ENCODE data around the gene MMEL1.
A peak's percentile ranks its signal among the peaks of the same experiment; 100 is the strongest.

The MMEL1 gene

DNA sequence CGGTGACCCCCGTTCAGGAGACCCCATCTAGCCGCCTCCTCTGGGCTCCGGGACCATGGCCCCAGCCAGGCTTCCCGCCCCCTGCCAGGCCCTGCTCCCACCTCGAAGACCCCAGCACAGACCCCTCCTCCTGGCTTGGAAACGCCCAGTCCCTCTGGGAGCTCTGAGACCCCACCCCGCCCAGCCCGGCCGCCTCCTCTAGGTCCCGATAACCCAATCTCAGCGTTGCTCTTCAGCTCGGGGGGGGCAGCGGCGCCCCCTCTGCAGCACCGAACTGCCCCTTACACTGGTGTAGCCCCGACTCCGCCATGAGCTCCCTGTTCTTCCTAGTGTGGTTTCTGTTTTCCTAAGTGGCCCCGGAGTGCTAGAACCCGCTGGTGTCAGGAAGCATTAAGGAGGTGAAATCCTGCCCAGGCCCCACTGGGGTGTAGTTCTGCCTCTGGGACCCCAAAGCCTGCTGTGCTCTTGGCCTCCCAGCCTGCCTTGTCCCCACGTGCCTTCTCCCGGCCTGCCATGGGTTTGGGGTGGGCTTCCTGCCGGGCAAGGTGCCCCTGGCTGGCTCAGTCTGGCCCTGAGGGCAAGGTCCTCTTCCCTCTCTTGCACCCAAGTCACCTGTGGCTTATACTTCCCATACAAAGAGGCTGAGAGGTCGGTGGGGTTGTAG, 10.7 kb upstream of the MMEL1 start:
- no peak for DNase-seq (ENCODE audit: extremely low read depth in 1 of 2, low read depth in 1 of 2)

DNA sequence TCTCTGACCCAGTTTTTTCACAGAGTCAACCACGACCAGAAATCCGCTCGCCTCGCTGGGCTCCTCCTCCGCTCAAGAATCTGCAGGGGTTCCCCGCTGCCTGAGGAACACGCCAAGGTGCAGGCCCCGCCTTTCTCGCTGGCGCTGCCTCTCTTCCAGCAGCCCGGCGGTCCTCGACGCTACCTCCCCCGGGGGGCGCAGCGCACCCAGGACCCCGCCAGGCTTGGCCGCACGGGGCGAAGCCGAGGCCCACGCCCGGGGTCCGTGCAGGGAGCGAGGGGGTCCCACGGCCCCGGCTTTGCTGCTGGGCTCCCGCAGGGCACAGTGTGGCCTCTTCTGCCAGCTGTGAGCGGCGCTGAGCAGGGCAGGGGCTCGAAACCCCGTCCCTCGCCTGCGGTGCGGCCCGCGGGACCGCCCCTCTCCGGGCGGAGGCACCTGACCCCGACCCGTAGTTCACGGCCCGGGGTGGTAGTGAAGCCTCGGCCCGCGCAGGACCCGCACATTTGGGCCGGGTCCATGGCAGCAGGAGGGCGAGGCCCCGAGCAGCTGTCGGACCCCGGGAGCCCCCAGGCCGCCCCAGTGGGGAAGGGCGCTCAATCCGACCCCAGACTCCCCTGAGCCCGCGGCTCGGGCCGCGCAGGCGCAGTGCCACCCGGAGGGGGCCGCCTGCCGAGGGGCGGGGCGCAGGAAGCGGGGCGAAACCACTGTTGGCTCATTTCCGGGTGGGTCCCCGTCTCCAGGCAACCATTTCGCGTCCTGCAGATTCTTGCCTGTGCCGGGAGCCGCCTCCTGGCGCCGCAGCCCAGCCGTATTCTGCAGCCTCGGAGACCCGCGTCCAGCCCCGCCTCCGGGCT, 10.0 kb upstream of the MMEL1 start:
- peak; percentile 88 to 94 for DNase-seq (ENCODE audit: extremely low read depth in 1 of 2, low read depth in 1 of 2)

DNA sequence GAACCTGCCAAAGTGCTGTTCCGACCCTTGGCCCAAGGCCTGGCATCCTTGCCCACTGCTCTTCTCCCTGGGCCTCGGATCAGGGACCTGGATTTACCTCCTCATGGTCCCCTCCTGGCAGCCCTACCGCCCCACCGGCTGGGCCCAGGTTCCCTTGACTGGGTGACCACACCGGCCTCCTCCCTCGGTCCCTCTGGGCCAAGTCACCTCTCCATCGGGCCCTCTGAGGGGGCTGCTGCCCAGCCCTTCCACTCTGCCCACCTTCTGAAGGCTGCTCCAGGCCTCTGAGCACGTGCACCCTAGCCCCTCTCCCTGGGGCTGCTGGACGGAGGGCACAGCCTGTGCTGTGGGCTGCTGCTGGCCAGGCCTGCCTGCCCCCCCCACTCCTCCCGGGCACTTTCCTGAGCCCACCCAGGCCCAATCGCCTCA, 9.3 kb upstream of the MMEL1 start:
- DNase-seq (ENCODE audit: extremely low read depth in 1 of 2, low read depth in 1 of 2): no peak

DNA sequence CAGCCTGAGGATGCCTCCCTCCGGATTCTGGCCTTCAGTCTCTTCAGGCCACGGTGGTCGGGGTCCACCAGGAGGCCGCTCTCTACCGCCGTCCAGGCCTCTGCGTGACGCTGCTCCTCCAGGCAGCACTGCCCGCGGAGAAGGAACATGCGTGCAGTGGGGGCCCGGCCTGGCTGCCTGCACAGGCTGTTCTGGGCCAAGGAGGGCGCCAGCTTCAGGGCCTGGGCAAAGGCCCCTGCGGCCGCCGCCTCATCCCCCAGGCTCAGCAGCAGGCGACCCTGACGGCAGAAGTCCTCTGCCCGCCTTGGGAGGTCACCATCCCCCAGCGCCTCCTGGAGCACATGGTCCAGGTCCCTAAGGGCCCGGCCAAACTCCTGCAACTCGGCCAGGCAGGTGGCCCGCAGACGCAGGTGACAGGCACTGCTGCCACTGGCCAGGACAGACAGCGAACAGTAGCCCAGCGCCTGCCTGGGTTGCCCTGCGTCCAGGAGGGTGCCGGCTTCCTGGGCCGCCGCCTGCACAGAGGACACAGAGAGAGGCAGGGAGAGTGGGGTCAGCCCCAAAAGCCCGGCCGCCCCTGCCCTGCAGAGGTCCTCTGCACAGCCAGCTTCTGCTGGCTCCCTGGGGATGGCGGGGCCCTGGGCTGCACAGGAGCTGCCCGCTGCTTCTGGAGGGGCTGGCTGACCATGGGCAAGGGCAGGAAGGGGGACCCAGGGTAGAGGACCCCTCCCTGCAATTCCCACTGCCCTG, 8.7 kb upstream of the MMEL1 start:
- no peak for DNase-seq (ENCODE audit: extremely low read depth in 1 of 2, low read depth in 1 of 2)

DNA sequence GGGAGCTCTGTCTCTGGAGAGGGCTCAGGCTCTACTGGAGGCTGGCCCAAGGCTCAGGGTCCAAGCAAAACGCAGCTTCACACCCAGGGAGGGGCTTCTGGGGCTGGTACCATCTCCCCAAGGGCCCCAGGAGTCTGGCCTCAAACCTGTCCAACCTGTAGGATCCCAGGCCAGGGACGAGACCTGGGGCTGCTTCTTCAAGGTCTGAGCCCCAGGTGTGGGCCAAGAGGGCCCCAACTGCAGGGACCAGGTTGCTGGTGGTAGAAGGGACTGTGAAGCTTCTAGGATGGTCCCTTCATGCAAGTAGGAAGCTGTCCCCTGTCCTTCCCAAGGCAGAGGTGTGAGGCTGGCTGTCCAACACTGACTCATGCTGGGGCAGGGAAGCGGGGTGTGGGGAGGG, 7.8 kb upstream of the MMEL1 start:
- DNase-seq (ENCODE audit: extremely low read depth in 1 of 2, low read depth in 1 of 2): no peak

DNA sequence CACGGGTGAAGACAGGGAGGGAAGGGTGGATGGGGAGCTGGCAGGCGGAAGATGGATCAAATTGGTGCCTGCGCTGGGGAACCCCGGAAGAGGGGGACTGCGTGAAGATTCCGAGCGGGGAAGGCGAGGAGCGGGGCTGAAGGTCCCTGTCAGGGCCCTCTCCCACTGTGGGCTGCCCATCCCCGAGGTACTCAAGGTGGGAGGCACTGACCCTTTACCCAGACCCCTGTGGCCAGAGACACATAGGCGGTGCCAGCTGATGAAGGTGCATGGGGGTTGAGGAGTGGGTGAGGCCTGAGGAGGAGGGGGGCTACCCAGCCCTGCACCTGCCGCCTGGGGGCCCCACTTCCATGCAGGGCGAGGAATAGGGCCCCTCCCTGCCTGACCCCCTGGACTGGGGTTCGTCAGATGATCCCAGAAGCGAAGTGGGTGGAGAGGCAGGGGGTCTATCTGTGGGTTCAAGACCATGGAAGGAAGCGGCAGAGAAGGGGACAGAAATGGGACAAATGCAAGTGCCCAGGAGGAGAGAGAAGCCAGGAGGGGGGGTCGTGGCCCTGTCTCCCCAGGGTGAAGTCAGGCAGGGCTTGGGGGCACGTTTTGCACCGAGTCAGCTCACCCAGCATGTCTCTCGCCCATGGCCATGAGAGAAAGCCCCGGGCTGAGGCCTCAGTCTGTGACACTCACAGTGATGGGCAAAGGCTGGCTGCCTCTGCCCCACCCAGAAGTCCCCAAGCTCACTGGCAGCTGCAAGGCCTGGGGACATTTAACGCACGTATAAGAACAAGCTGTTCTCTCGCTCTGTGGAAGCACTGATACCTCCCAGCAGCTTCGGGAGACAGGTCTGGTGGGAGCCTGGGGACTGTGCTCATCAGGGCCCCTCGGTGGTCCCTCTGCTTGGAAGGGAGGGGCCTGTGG, 7.0 kb upstream of the MMEL1 start:
- DNase-seq (ENCODE audit: extremely low read depth in 1 of 2, low read depth in 1 of 2): no peak

DNA sequence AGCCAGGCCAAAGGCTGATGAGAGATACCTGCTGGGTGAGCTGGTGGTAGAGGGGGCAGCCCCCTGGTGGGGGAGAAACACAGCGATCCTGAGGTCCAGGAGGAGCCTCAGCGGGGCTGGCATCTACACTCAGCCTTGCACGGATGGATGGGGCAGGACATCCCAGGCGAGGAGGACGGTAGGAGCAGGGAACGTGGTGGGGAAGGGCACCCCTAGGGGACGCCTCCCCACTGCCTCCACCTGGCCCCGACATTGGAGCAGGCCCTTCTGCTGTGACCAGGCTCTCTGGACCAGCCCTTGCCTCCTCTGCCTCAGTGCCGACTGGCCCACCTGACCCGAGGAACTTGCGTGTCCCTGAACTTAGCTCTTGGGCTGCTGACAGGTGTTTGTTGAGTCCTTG, 6.4 kb upstream of the MMEL1 start:
- DNase-seq (ENCODE audit: extremely low read depth in 1 of 2, low read depth in 1 of 2): no peak

DNA sequence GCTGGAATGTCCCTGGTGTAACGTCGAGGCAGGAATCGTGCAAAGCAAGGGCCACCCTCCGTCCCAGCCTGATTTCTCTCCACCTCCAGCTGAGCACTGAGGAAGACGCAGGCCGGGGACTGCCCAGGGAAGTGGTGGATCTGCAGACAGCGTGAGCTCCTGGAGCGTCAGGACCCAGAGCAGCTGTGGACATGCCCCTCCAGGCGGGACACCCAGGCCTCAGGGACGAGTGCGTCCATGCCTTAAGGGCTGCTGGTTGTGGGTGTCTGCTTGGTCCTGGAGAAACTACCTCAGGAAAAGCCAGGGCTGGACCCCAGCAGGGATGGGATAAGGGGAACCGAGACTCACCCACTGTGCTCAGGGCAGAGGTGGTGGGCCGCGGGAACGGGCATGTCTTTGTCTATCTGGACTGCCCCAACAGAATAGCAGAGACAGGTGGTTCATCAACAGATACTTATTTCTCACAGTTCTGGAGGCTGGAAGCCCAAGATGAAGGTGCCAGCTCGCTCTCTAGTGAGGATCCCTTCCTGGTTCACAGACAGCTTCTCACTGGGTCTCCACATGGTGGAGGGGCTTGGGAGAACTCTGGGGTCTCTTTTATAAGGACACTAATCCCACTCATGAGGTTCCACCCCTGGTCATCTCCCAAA, 5.8 kb upstream of the MMEL1 start:
- DNase-seq (ENCODE audit: extremely low read depth in 1 of 2, low read depth in 1 of 2): no peak

DNA sequence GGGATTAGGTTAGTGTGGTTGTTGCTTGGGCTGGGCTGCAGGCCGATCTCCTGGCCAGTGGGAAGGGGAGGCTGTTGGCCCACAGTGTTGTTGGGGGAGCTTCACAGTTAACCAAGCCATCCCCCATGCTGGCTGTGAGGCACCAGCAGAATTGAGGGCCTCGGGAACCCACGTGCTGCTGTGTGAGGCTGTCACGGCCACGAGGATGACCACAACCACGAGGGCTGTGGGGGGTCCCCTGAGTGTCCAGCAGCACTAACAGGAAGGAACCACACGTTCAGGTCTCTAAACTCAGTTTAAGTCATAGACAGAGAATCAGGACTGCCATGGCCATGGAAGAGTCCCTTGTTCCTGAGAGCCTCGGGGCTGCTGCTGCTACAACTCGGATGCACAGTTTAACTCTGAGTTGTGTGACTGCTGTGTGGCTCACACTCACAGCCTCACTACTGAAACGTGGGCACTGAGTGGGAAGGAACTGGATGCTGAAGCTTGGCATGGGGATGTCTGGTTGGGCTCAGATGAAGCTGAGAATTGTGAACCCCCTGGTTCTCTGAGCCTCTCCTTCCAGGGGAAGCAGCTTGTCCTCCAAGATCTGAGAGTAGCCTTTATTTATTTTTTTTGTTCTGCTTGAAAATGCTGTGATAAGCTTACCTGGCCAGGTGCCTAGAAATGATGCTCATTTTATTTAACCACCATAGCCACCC, 4.8 kb upstream of the MMEL1 start:
- DNase-seq (ENCODE audit: extremely low read depth in 1 of 2, low read depth in 1 of 2): no peak

DNA sequence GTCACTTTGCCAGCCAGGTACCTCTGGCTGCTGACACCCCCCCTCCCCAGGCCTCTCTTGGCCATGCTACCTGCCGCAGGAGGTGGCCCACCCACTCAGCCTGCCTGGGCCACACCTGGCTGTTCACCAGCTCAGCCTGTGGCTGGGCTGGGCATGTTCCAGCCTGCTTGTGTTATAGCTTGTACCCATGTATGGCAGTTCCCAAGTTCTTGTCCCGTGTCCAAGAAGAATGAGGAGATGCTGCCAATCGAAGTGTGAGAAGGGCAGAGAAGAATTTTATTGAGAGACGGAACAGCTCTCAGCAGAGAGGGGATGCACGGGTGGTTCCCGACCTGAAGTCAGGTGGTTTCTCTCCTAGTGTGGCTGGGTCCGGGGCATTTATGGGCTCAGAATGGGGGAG, 3.9 kb upstream of the MMEL1 start:
- DNase-seq (ENCODE audit: extremely low read depth in 1 of 2, low read depth in 1 of 2): no peak

DNA sequence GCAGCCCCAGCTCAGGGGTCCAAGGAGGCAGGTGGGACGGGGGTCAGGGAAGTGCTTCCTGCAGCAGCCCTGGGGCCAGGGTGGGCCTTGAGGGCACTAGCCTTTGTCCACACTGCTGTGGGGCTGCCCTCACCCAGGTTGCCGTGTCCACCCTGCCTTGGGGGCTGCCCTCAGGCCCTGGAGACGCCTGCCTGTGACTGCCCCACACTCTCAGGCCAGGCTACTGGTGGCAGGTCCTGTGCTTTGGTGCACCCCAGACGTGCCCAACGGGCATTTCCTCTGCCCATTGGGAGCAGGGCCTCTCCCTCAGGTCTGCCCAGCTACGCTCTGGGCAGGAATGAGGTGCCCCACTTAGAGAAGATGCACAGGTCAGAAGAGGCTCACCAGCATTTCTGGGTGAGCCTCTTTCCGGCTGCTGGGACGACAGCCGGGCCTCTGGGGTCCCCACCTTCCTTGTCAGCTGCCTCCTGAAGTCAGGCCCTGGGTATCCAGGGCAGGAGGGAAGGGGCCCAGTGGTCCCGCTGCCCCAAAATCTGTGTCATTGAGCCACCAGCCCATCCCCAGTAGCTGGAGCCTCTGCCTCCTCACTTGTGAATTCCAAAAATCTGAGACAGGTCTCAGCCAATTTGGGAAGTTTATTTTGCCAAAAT, 2.7 kb upstream of the MMEL1 start:
- DNase-seq (ENCODE audit: extremely low read depth in 1 of 2, low read depth in 1 of 2): no peak

DNA sequence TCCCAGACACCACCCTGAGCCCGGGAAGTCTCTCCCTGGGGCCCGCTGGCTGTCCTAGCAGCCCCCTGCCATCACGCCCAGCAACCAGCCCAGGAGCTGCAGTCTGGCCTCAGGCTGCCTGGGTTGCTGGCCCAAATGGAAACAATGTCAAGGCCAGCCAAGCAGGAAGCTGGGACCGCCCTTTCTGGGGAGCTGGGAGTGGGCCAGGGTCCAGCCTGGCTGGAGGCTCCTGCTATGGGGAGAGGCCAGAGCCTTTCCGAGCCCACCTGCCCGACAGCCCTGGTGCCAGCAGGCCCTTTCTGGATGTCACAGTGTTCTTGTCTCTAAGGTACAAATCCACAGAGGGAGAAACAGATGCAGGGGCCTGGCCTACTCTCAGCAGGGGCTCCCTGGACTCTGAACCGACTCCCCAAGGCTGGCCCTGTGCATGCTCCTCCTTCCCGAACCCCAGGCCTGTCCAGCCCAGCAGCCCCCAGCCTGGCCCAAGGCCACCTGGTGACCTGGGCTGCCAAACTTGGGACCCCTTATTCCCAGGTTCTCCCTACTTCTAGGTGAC, 1.2 kb upstream of the MMEL1 start:
- no peak for DNase-seq (ENCODE audit: extremely low read depth in 1 of 2, low read depth in 1 of 2)

DNA sequence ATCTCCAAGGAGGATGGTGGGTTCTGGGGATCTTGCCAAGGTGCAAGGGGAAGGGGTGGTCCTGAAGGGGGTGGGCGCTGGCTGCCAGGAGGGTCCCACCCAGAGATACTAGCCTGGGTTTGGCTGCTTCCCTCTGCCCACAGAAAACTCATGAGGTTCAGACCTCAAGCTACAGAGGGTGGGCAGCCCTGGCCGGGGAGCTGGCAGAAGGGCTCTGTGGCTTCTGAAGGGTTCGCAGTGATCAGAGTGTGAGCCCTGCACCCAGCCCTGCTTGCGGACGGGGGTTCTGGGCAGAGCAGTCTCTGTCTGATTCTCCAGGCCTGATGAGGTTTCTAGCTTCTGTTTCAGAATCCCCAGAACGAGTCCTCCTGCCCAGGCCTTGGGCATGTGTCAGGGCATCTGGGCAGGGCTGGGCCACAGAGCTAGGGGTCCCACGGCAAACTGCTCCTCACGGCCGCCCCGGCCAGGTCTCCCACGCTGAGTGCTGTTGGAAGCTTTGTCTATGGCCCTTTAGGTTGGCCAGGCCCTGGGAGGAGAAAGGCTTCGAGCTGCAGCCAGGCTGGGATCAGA, 635 bp upstream of the MMEL1 start:
- DNase-seq (ENCODE audit: extremely low read depth in 1 of 2, low read depth in 1 of 2): no peak

DNA sequence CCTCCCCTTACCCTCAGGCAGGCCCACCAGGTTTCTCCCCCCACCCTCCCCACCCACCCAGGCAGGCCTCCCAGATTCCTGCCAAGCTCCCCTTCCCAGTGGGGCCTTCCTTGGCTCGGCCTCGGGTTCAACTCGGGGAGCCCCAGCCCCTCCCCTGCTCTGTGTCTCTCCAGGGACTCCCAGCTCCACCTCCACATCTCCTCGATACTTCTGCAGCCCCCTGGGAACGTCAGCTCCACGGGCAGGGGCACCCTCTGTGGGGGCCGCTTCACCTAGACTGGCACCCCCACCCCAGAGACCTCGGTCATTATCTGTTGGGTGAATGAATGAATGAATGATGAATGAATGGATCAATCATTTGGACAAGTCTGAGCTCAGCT, 775 bp downstream of the MMEL1 start:
- no peak for DNase-seq (ENCODE audit: extremely low read depth in 1 of 2, low read depth in 1 of 2)

DNA sequence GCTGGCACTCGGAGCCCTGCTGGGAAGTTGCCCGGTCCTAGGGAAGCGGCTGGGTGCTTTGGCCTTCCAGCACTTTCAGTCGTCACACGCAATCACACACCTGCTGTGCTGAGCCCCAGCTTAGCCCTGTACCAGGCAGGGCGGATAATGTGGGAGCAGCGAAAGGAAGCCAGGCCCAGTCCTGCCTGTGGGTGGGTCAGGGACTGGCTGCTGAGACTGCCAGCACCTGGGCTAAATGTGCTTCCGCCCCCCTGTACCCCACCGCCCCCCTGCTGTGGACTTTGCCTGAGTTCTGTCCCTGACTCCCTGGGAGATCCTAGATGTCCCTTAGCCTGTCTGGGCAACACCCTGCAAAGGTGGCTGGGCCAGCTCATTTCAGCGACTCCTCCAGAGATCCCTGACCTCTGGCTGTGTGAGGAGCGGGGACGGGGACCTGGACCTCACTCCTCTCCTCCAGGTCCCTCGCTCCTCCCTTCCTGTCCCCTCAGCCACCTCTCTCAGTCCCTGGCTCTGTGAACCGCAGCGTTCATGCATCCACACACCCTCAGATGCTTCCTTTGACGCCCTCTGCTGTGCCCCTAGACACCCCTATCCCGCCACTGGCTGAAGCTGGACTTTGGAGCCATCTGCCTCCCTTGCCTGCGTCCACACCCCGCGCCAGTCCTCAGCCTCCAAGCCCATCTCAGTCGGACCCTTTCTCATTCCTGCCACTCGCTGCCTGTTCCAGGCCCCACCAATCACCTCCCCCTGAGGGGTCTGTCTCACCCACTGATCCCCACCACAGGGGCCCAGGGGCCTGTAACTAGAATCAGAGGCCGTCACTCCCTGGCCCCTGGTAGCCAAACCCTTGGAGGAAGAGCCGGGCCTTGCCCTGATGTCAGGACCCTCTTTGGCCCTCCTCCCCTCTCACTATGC, 1.4 kb downstream of the MMEL1 start:
- DNase-seq (ENCODE audit: extremely low read depth in 1 of 2, low read depth in 1 of 2): no peak

DNA sequence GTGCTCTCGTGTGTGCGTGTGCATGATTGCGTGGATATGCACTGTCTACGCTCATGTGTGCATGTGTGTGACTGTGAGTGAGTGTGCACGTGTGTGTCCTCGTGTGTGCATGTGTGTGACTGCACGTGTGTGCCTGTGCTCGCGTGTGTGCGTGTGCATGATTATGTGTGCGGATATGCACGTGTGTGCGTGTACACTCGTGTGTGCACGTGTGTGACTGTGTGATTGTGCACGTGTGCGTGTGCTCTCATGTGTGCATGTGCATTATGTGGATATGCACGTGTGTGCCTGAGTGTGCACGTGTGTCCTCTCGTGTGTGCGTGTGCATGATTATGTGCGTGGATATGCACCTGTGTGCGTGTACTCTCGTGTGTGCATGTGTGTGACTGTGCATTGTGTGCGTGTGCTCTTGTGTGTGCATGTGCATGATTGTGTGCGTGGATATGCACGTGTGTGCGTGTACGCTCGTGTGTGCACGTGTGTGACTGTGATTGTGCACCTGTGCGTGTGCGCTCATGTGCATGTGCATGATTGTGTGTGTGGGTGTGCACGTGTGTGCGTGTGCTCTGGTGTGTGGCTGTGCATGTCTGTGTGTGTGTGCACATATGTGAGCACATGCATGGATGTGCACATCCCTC, 2.2 kb downstream of the MMEL1 start:
- no peak for DNase-seq (ENCODE audit: extremely low read depth in 1 of 2, low read depth in 1 of 2)
